ENCODE data around the gene SETD3. TPM values are rescaled to one million over a fixed set of nuclear protein-coding genes. Genes with fewer than 3 reads are reported as not detected.

Gene SETD3
- total and polyA plus RNA-seq, 8 donors: 24.1 to 119 (median 41.2) TPM

GRCh38 chr14:99513946-99514551, 33.4 kb upstream of the SETD3 start:
- Histone ChIP-seq H3K9me3 (no peaks in the 10 kb centered on the region), H3K27ac (no peak overlapping the region), H3K36me3 (peaks cover 9 to 81% (median 69%) of the 10 kb centered on the region in 4 donors), H3K4me1 (peaks cover 13 to 42% (median 17%) of the 10 kb centered on the region in 4 donors), H3K27me3 (no peaks in the 10 kb centered on the region), H3K4me3 (no peak overlapping the region)
- 64 to 84% (median 81%) methylated on average over 3 to 13 of the region's 13 CpGs for WGBS, 5 donors
- peak in 1 of 2 donors; percentile 21 for DNase-seq
- TF ChIP-seq POLR2AphosphoS5 (IDR thresholded peaks at IDR 0.05) (no peak), EP300 (IDR thresholded peaks at IDR 0.05) (no peak), POLR2A (IDR thresholded peaks at IDR 0.05) (no peak), CTCF (IDR thresholded peaks at IDR 0.05) (no peak)
- intact Hi-C loops (cut with DNase I; ENCODE audit: low total_unique reads): no loop called here

- intact Hi-C loops (cut with DNase I; ENCODE audit: low total_unique reads): no loop called here
- Histone ChIP-seq H3K4me1 (peaks cover 9 to 41% (median 19%) of the 10 kb centered on the region in 4 donors), H3K27ac (no peak overlapping the region), H3K9me3 (no peaks in the 10 kb centered on the region), H3K4me3 (no peak overlapping the region), H3K27me3 (no peaks in the 10 kb centered on the region), H3K36me3 (peaks cover 16 to 89% (median 77%) of the 10 kb centered on the region in 4 donors)
- WGBS, 5 donors: 79 to 88% (median 84%) methylated on average over 10 to 15 of the region's 15 CpGs
- TF ChIP-seq POLR2A (IDR thresholded peaks at IDR 0.05): no peak
- TF ChIP-seq CTCF (IDR thresholded peaks at IDR 0.05): no peak
- TF ChIP-seq POLR2AphosphoS5 (IDR thresholded peaks at IDR 0.05): no peak
- no peak for TF ChIP-seq EP300 (IDR thresholded peaks at IDR 0.05)
- no peak for DNase-seq
Observed at GRCh38 chr14:99513183-99513694, 32.6 kb upstream of the SETD3 start.

- peaks cover 22 to 95% (median 83%) of the 10 kb centered on the region in 4 donors for H3K36me3 ChIP-seq
- H3K27ac ChIP-seq: peak overlapping the region in 2 of 5 donors; percentile 11 to 69
- no peak for TF ChIP-seq CTCF (IDR thresholded peaks at IDR 0.05)
- TF ChIP-seq POLR2A (IDR thresholded peaks at IDR 0.05): no peak
- TF ChIP-seq EP300 (IDR thresholded peaks at IDR 0.05): no peak
- TF ChIP-seq POLR2AphosphoS5 (IDR thresholded peaks at IDR 0.05): no peak
- no peak for DNase-seq
- intact Hi-C loops (cut with DNase I; ENCODE audit: low total_unique reads): no loop called here
- no peaks in the 10 kb centered on the region for H3K9me3 ChIP-seq
- no peak overlapping the region for H3K4me3 ChIP-seq
- no peaks in the 10 kb centered on the region for H3K27me3 ChIP-seq
- H3K4me1 ChIP-seq: peaks cover 5 to 38% (median 17%) of the 10 kb centered on the region in 4 donors
- WGBS, 5 donors: 78 to 92% (median 90%) methylated on average over 15 to 16 of the region's 16 CpGs
Observed at GRCh38 chr14:99512571-99513182, 32.0 kb upstream of the SETD3 start.

GRCh38 chr14:99512110-99512449, 31.4 kb upstream of the SETD3 start:
- Histone ChIP-seq H3K9me3 (no peaks in the 10 kb centered on the region), H3K36me3 (peaks cover 28 to 100% (median 89%) of the 10 kb centered on the region in 4 donors), H3K4me1 (peaks cover 5 to 38% (median 17%) of the 10 kb centered on the region in 4 donors), H3K27me3 (no peaks in the 10 kb centered on the region), H3K4me3 (no peak overlapping the region), H3K27ac (peak overlapping the region in 3 of 5 donors; percentile 12 to 69 (median 56))
- intact Hi-C loops (cut with DNase I; ENCODE audit: low total_unique reads): no loop called here
- WGBS, 5 donors: 52 to 64% (median 58%) methylated on average over 10 of the region's 10 CpGs
- DNase-seq: no peak
- TF ChIP-seq POLR2AphosphoS5 (IDR thresholded peaks at IDR 0.05) (no peak), CTCF (IDR thresholded peaks at IDR 0.05) (no peak), EP300 (IDR thresholded peaks at IDR 0.05) (no peak), POLR2A (IDR thresholded peaks at IDR 0.05) (no peak)

All from stomach (tissue), 9 donors.